NT2/D1 (cell line): ENCODE data around the gene SPOCD1.

ENCODE experiments used
- DNase-seq: peaks from one replicate; pipeline ENCODE4 v3.0.0-alpha.2; 2011; ENCODE audit warnings: low read depth, low spot score
- H3K27me3 ChIP-seq: 2 replicates; pipeline ENCODE4 v1.6.0; 2011; ENCODE audit warnings: mild to moderate bottlenecking; ENCODE audit not compliant: insufficient read length, insufficient read depth
- H3K36me3 ChIP-seq: 2 replicates; pipeline ENCODE4 v1.6.1; 2011; ENCODE audit warnings: mild to moderate bottlenecking, low read length, mixed read lengths; ENCODE audit not compliant: insufficient read depth, insufficient read length
- H3K4me1 ChIP-seq: 2 replicates; pipeline ENCODE4 v1.5.1; 2011; ENCODE audit not compliant: insufficient read depth, insufficient read length
- H3K4me3 ChIP-seq: 2 replicates; pipeline ENCODE4 v1.5.1; 2011; ENCODE audit warnings: low read depth; ENCODE audit not compliant: insufficient read length
- H3K9ac ChIP-seq: 2 replicates; pipeline ENCODE4 v1.6.0; 2011; ENCODE audit warnings: low read depth; ENCODE audit not compliant: insufficient read length
- H3K9me3 ChIP-seq: 2 replicates; pipeline ENCODE4 v1.5.1; 2011; ENCODE audit warnings: mild to moderate bottlenecking, low read length; ENCODE audit not compliant: insufficient read depth
- SUZ12 ChIP-seq: IDR thresholded peaks from 2 replicates; pipeline ENCODE4 v1.6.1; 2011; ENCODE audit not compliant: insufficient read length, insufficient read depth; ENCODE audit errors: extremely low read depth
- YY1 ChIP-seq: IDR thresholded peaks from 2 replicates; pipeline ENCODE4 v1.6.1; 2011; ENCODE audit not compliant: insufficient read length, insufficient read depth
- ZNF274 ChIP-seq: IDR thresholded peaks from 2 replicates; pipeline ENCODE4 v1.6.1; 2011; ENCODE audit warnings: mild to moderate bottlenecking, low read depth, low read length

The SPOCD1 gene

DNA sequence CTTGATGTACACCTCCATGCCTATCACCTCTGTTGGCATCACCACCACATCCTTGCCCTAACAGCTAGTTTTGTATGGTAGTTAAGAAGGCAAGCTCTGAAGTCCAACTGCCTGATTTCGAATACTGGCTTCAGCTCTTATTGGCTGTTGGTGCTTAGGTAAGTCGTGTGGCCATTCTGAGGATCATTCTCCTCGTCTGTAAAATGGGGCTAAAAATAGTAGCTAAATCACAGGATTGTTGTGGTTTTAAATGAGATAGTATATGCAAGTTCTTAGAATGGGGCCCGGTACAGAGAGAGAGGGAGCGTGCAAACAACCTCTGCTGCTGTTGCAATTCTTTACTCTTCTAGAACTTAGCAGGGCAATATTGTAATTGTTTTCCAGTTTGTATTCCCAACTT lies 20.8 kb upstream of the SPOCD1 start:
- H3K9ac ChIP-seq: no peak overlapping the region
- H3K4me1 ChIP-seq: no peaks in the 10 kb centered on the region
- no peak overlapping the region for H3K4me3 ChIP-seq
- no peaks in the 10 kb centered on the region for H3K27me3 ChIP-seq
- no peak for DNase-seq
- no peaks in the 10 kb centered on the region for H3K36me3 ChIP-seq
- H3K9me3 ChIP-seq: no peaks in the 10 kb centered on the region
- TF ChIP-seq YY1 (no peak), ZNF274 (no peak), SUZ12 (no peak)

DNA sequence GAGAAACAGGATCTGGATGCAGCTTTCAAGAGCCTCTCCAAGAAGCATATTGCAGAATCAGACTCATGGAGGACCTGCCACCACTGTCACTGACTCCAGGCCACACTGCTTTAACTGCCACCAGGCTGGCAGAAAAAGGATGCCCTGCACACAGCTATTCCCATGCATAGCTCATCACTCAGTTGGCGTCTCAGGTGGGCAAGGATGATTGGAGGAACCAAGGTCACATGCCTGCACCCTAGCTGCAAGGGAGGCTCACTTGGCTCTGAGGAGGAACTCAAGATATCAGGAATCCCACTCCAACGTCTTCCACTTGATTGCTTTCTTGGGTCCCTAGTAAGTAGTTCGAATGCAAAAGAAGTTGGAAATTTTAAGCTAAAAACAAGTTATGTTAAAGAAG lies 19.6 kb upstream of the SPOCD1 start:
- no peak for DNase-seq
- peaks cover 3% of the 10 kb centered on the region for H3K4me1 ChIP-seq
- no peak for TF ChIP-seq YY1
- TF ChIP-seq ZNF274: no peak
- no peak for TF ChIP-seq SUZ12
- no peak overlapping the region for H3K4me3 ChIP-seq
- no peak overlapping the region for H3K9ac ChIP-seq
- H3K36me3 ChIP-seq: no peaks in the 10 kb centered on the region
- no peaks in the 10 kb centered on the region for H3K9me3 ChIP-seq
- no peaks in the 10 kb centered on the region for H3K27me3 ChIP-seq

DNA sequence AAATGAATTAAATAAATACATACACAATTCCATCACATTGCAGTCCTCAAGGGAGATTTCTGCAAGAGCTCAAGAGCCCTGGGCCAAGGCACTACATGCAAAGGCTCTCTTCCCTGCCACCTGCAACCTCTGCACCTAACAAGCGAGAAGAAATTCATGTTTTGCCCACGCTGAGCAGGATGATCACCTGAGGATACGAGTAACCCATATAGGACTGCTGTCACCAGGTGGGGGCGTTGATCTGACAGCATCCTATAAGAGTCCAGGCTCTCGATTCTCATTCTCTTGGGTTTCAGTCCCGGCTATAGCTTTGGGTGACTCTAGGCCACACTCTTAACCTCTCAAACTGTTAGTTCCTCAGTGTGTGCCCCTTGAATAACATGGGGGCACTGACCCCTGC lies 18.7 kb upstream of the SPOCD1 start:
- Histone ChIP-seq H3K9ac (no peak overlapping the region), H3K4me3 (no peak overlapping the region), H3K9me3 (no peaks in the 10 kb centered on the region), H3K4me1 (peaks cover 8% of the 10 kb centered on the region), H3K27me3 (no peaks in the 10 kb centered on the region), H3K36me3 (no peaks in the 10 kb centered on the region)
- DNase-seq: no peak
- TF ChIP-seq SUZ12 (no peak), YY1 (no peak), ZNF274 (no peak)

DNA sequence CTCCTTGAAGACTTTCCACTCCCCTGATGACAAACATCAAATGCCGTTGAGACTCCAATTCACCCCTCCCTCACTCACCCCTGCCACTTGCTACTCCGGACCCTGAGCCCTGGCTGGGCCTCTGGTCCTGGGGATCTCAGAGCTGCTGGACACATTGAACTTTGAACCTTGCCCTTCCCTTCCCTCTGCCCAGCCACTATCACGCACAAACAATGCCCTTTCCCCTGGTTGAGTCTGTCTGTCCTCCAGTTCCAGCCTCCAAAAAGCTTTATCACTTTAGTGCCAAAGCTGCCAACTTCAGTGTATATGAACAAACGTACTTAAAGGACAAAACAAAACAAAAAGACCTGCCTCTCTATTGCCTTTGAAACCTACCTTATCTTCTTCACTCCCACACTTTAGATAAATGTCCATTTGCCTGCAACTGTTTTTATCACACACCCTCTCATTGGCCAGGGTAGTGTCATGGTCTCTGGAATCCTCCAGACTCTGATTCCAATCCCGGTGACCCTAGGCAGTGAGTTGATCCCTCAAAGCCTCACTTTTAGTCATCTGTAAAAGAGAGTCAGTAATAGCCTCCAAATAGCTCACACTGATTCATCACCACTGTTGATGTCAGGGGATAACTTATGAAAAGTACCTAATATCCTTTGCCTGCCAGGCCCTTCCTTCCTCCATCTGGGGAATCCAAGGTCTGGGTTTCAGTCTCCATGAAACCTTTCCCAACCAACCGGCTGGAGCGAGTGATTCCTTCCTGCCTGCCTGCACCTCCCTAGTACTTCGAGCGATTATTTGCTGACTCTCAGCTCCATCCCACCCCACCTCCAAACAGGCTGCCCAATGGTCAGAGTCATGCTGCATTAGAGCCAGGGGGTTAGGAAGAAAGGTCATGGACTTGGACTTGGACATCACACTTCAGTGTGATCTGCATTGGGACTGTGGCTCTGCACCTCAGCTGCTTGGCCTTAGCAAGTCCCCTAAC lies 15.9 kb upstream of the SPOCD1 start:
- TF ChIP-seq SUZ12: no peak
- no peak for TF ChIP-seq ZNF274
- no peak for TF ChIP-seq YY1
- H3K9ac ChIP-seq: no peak overlapping the region
- H3K9me3 ChIP-seq: no peaks in the 10 kb centered on the region
- no peaks in the 10 kb centered on the region for H3K36me3 ChIP-seq
- H3K4me1 ChIP-seq: peaks cover 16% of the 10 kb centered on the region
- DNase-seq: no peak
- no peaks in the 10 kb centered on the region for H3K27me3 ChIP-seq
- H3K4me3 ChIP-seq: no peak overlapping the region

DNA sequence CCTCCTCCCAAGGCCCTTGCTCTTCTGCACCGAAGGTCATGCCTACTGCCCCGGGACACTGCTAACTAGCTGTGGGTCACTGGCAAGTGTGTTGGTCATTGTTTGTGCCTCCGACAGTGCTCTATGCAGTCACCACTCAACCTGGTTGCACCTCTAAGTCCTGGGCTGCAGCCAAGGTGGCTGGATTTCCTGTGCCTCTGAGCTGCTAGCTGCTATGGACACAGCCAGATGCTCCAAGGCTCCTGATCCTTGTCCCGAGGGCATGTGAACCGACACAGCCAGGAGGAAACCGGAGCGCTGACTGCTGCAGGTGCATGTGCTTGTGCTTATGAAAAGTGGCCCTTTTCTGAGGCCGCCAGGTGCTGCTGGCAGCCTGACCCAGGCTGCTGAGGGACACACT lies 14.7 kb upstream of the SPOCD1 start:
- H3K9ac ChIP-seq: no peak overlapping the region
- TF ChIP-seq SUZ12: no peak
- no peak for TF ChIP-seq ZNF274
- no peak for TF ChIP-seq YY1
- no peak overlapping the region for H3K4me3 ChIP-seq
- DNase-seq: no peak
- no peaks in the 10 kb centered on the region for H3K27me3 ChIP-seq
- H3K36me3 ChIP-seq: no peaks in the 10 kb centered on the region
- H3K4me1 ChIP-seq: peaks cover 16% of the 10 kb centered on the region
- no peaks in the 10 kb centered on the region for H3K9me3 ChIP-seq

DNA sequence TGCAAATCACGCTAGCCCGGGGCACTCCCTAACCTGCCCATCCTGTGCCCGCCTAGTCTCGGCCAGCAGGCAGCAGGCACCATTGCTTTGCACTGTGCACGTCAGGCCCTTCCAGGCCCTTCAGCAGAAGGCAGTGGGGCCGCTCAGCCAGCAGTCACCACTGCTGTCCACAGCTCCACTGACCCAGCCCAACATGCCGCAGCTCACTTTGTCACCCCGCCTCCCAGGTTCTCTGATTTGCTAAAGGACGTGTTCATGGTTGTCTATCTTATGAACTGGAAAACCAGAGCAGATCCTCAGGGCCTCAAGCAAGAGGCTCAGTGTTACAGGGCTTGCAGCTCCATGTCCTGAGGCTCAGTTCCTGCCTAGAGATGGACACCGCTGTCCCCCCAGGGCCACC lies 14.2 kb upstream of the SPOCD1 start:
- H3K4me1 ChIP-seq: peaks cover 16% of the 10 kb centered on the region
- no peaks in the 10 kb centered on the region for H3K27me3 ChIP-seq
- H3K9me3 ChIP-seq: no peaks in the 10 kb centered on the region
- TF ChIP-seq YY1: no peak
- no peak for TF ChIP-seq ZNF274
- TF ChIP-seq SUZ12: no peak
- H3K9ac ChIP-seq: no peak overlapping the region
- no peaks in the 10 kb centered on the region for H3K36me3 ChIP-seq
- no peak for DNase-seq
- no peak overlapping the region for H3K4me3 ChIP-seq

DNA sequence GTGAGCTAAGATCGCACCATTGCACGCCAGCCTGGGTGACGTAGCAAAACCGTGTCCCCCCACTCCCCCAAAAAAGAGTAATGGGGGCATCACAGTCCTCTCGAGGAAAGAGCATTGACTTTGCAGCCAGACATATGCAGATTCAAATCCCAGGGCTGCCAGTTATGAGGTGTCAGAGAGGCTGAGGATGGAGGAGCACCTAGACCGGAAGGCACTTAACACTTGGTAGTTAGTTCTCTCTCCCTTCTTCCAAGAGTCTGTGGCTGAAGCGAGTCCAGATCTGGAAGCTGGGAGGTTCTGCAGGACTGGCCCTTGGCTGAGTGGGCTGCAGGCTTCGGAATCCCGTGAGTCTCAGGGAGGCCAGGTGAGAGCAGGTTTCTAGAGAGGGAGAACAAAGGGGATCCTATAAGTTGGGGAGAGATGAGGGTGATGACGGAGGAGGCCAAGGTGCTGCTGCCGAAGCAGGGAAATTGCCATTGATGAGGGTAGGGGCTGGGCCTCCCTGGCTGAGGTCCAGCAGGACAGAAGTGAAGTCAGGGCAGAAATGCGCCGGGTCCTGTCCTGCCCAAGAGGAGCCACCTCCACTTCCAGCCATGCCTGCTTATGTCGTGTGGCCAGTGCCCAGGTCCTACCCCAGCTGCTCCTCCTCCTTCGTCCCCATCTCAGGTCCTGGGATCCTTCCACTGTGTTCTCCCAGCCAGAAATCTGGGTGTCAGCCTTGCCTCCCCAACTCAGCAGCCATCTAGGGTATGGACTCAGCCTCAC lies 13.3 kb upstream of the SPOCD1 start:
- peaks cover 16% of the 10 kb centered on the region for H3K4me1 ChIP-seq
- DNase-seq: no peak
- H3K9ac ChIP-seq: no peak overlapping the region

More for the DNA sequence above, 13.3 kb upstream of the SPOCD1 start:
- TF ChIP-seq YY1 (no peak), SUZ12 (no peak), ZNF274 (no peak)
- Histone ChIP-seq H3K9me3 (no peaks in the 10 kb centered on the region), H3K27me3 (no peaks in the 10 kb centered on the region), H3K4me3 (no peak overlapping the region), H3K36me3 (no peaks in the 10 kb centered on the region)
